Astrocyte (in vitro differentiated cells and primary cell): Measurements from ENCODE around the gene ENOSF1. TPM values are rescaled to one million over a fixed set of nuclear protein-coding genes. Genes with fewer than 3 reads are reported as not detected.

Source experiments
- DNase-seq: peaks from one replicate; pipeline ENCODE4 v3.0.0-alpha.2; 2010; ENCODE audit warnings: low read depth
- FAIRE-seq: peaks from 2 replicates; lab custom pipeline; 2011; peaks lifted over from hg19 to GRCh38; lab: Jason Lieb, UNC
- H2AFZ ChIP-seq: 2 replicates; pipeline ENCODE4 v1.6.0; 2012; ENCODE audit warnings: low read depth, low read length, inconsistent platforms
- H3K27ac ChIP-seq: 2 replicates; pipeline ENCODE4 v1.5.1; 2011; ENCODE audit warnings: low read depth, low read length, inconsistent platforms
- H3K27me3 ChIP-seq: 2 replicates; pipeline ENCODE4 v1.6.0; 2011; ENCODE audit warnings: low read length, inconsistent platforms; ENCODE audit not compliant: insufficient read depth
- H3K36me3 ChIP-seq: 2 replicates; pipeline ENCODE4 v1.5.1; 2011; ENCODE audit warnings: low read length, inconsistent platforms; ENCODE audit not compliant: insufficient read depth
- H3K4me1 ChIP-seq: 2 replicates; pipeline ENCODE4 v1.5.1; 2011; ENCODE audit warnings: low read length, inconsistent platforms; ENCODE audit not compliant: insufficient read depth
- H3K4me2 ChIP-seq: 2 replicates; pipeline ENCODE4 v1.6.0; 2012; ENCODE audit warnings: low read length, inconsistent platforms
- H3K4me3 ChIP-seq: 2 replicates; pipeline ENCODE4 v1.5.1; 2011; ENCODE audit warnings: low read depth, mild to moderate bottlenecking, low read length, inconsistent platforms; ENCODE audit not compliant: insufficient read depth
- H3K79me2 ChIP-seq: 2 replicates; pipeline ENCODE4 v1.6.0; 2012; ENCODE audit warnings: mild to moderate bottlenecking, low read length, inconsistent platforms; ENCODE audit not compliant: insufficient read depth
- H3K9ac ChIP-seq: 2 replicates; pipeline ENCODE4 v1.6.0; 2012; ENCODE audit warnings: mild to moderate bottlenecking, low read length, inconsistent platforms
- H3K9me3 ChIP-seq: 2 replicates; pipeline ENCODE4 v1.5.1; 2012; ENCODE audit warnings: low read depth, mild to moderate bottlenecking, low read length, inconsistent platforms; ENCODE audit not compliant: insufficient read depth
- H4K20me1 ChIP-seq: 2 replicates; pipeline ENCODE4 v1.6.0; 2012; ENCODE audit warnings: low read length, inconsistent platforms; ENCODE audit not compliant: insufficient read depth
- H3K27ac Mint-ChIP-seq: one replicate; pipeline ENCODE4 v1.8.0; 2021; ENCODE audit warnings: mild to moderate bottlenecking, mixed read lengths; ENCODE audit not compliant: unreplicated experiment
- H3K27me3 Mint-ChIP-seq: one replicate; pipeline ENCODE4 v1.8.0; 2021; ENCODE audit warnings: low read depth, mixed read lengths; ENCODE audit not compliant: unreplicated experiment
- H3K36me3 Mint-ChIP-seq: one replicate; pipeline ENCODE4 v1.8.0; 2021; ENCODE audit warnings: low read depth, mixed read lengths; ENCODE audit not compliant: unreplicated experiment
- H3K4me1 Mint-ChIP-seq: one replicate; pipeline ENCODE4 v1.8.0; 2021; ENCODE audit warnings: low read depth, mixed read lengths; ENCODE audit not compliant: unreplicated experiment
- H3K4me3 Mint-ChIP-seq: one replicate; pipeline ENCODE4 v1.8.0; 2021; ENCODE audit warnings: mild to moderate bottlenecking, moderate library complexity, mixed read lengths; ENCODE audit not compliant: unreplicated experiment
- H3K9me3 Mint-ChIP-seq: one replicate; pipeline ENCODE4 v1.8.0; 2021; ENCODE audit warnings: mild to moderate bottlenecking, mixed read lengths; ENCODE audit not compliant: unreplicated experiment
- EZH2 ChIP-seq: IDR thresholded peaks from 2 replicates; pipeline ENCODE4 v1.6.1; 2012; ENCODE audit warnings: mild to moderate bottlenecking, low read length, inconsistent platforms; ENCODE audit not compliant: insufficient read depth
- total RNA-seq: library from RNA; stranded (reverse); gene quantifications from 2 replicates; pipeline ENCODE4 v1.2.1, GENCODE V29; 2021
- TF ChIP-seq, protein P1 (sequence below): IDR thresholded peaks from 2 replicates; pipeline ENCODE4 v1.5.1; 2011; ENCODE audit warnings: low read depth, mild to moderate bottlenecking, inconsistent platforms, low read length, moderate library complexity; ENCODE audit not compliant: insufficient read depth

ENOSF1 gene
- total RNA-seq, 1 donor from 2014 or later = 14.4 TPM

DNA sequence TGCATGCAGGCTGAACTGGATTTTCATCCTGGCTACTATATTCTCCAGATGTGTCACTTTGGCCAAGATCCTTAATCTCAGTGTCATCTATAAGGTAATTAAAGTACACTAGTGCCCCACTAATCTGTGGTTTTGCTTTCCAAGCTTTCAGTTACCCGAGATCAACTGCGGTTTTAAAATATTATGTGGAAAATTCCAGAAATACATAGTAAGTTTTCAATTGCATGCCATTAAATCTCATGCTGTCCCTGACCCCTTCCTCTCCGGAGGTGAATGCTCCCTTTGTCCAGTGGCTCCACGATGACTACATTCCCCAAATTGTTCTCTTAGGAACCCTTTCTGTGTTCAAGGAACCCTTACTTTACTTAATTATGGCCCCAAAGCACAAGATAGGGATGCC lies 60.3 kb downstream of the ENOSF1 start:
- H3K27me3 Mint-ChIP-seq = no peaks in the 10 kb centered on the region
- Histone ChIP-seq H3K27me3 (no peaks in the 10 kb centered on the region), H3K36me3 (no peaks in the 10 kb centered on the region), H3K9me3 (no peaks in the 10 kb centered on the region), H3K27ac (no peak overlapping the region), H3K79me2 (no peaks in the 10 kb centered on the region), H3K4me1 (no peaks in the 10 kb centered on the region), H3K4me2 (no peak overlapping the region), H2AFZ (no peak overlapping the region), H3K4me3 (no peak overlapping the region), H3K9ac (no peak overlapping the region), H4K20me1 (no peaks in the 10 kb centered on the region)
- peaks cover 4% of the 10 kb centered on the region for H3K36me3 Mint-ChIP-seq
- H3K27ac Mint-ChIP-seq = no peak overlapping the region
- H3K4me1 Mint-ChIP-seq = no peaks in the 10 kb centered on the region
- peaks cover 1% of the 10 kb centered on the region for H3K9me3 Mint-ChIP-seq
- DNase-seq (no peak), FAIRE-seq (no peak)
- no peak for TF ChIP-seq EZH2
- TF ChIP-seq, protein P1, sequence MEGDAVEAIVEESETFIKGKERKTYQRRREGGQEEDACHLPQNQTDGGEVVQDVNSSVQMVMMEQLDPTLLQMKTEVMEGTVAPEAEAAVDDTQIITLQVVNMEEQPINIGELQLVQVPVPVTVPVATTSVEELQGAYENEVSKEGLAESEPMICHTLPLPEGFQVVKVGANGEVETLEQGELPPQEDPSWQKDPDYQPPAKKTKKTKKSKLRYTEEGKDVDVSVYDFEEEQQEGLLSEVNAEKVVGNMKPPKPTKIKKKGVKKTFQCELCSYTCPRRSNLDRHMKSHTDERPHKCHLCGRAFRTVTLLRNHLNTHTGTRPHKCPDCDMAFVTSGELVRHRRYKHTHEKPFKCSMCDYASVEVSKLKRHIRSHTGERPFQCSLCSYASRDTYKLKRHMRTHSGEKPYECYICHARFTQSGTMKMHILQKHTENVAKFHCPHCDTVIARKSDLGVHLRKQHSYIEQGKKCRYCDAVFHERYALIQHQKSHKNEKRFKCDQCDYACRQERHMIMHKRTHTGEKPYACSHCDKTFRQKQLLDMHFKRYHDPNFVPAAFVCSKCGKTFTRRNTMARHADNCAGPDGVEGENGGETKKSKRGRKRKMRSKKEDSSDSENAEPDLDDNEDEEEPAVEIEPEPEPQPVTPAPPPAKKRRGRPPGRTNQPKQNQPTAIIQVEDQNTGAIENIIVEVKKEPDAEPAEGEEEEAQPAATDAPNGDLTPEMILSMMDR = no peak
- H3K4me3 Mint-ChIP-seq = no peak overlapping the region

DNA sequence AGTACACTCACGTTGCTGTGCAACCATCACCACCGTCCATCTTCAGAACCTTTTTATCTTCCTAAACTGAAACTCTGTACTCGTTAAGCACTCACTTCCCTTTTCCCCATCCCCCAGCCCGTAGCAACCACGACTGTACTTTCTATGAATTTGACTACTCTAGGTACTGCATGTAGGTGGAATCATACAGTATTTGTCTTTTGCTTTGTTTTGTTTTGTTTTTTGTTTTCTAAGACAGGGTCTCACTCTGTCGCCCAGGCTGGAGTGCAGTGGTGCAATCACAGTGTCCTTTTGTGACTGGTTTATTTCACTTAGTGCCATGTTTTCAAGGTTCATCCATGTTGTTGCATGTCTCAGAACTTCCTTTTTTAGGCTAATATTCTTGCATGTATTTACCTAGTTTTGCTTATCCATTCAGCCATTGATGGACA lies 62.0 kb downstream of the ENOSF1 start:
- no peaks in the 10 kb centered on the region for H3K4me1 Mint-ChIP-seq
- no peaks in the 10 kb centered on the region for H3K79me2 ChIP-seq
- H3K36me3 ChIP-seq = no peaks in the 10 kb centered on the region
- peaks cover 1% of the 10 kb centered on the region for H3K9me3 Mint-ChIP-seq
- H4K20me1 ChIP-seq = no peaks in the 10 kb centered on the region
- no peak overlapping the region for H3K4me2 ChIP-seq
- H3K27me3 Mint-ChIP-seq = no peaks in the 10 kb centered on the region
- peaks cover under 1% of the 10 kb centered on the region for H3K36me3 Mint-ChIP-seq
- H3K4me1 ChIP-seq = no peaks in the 10 kb centered on the region
- DNase-seq (no peak), FAIRE-seq (no peak)
- H3K9ac ChIP-seq = no peak overlapping the region
- H3K4me3 Mint-ChIP-seq = no peak overlapping the region
- no peaks in the 10 kb centered on the region for H3K9me3 ChIP-seq
- no peak overlapping the region for H3K27ac ChIP-seq
- TF ChIP-seq, protein P1 = no peak
- TF ChIP-seq EZH2 = no peak
- no peak overlapping the region for H3K4me3 ChIP-seq
- H3K27me3 ChIP-seq = no peaks in the 10 kb centered on the region
- no peak overlapping the region for H2AFZ ChIP-seq
- no peak overlapping the region for H3K27ac Mint-ChIP-seq

DNA sequence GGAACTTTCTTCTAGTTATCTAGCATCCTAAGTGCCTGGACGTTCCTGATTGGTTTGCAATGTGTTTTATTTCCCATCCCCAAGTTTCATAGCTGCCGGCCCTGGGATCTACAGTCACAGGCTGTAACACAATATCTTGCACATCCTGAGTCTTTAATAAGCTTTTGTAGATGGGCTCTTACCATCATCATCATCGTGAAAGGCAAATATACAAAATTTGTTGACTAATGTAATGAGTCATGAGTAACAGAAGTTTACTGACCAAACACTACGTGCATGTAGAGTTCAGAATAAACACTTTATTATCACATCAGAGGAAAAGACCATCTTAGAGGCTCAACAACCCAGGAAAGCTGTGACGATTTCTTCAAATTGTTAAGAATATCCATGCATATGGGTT lies 63.1 kb downstream of the ENOSF1 start:
- H3K27ac ChIP-seq = no peak overlapping the region
- FAIRE-seq = no peak
- no peak overlapping the region for H3K4me3 ChIP-seq
- no peak overlapping the region for H2AFZ ChIP-seq
- H3K27me3 ChIP-seq = peaks cover 3% of the 10 kb centered on the region
- no peaks in the 10 kb centered on the region for H3K27me3 Mint-ChIP-seq
- no peaks in the 10 kb centered on the region for H3K36me3 ChIP-seq
- no peaks in the 10 kb centered on the region for H4K20me1 ChIP-seq
- H3K9me3 ChIP-seq = no peaks in the 10 kb centered on the region
- H3K27ac Mint-ChIP-seq = no peak overlapping the region
- no peaks in the 10 kb centered on the region for H3K36me3 Mint-ChIP-seq
- H3K9ac ChIP-seq = no peak overlapping the region
- no peak overlapping the region for H3K4me2 ChIP-seq
- TF ChIP-seq, protein P1 = no peak
- TF ChIP-seq EZH2 = no peak
- H3K79me2 ChIP-seq = no peaks in the 10 kb centered on the region
- no peak overlapping the region for H3K4me3 Mint-ChIP-seq
- H3K4me1 Mint-ChIP-seq = peaks cover under 1% of the 10 kb centered on the region
- no peak for DNase-seq
- H3K9me3 Mint-ChIP-seq = peaks cover 1% of the 10 kb centered on the region
- H3K4me1 ChIP-seq = no peaks in the 10 kb centered on the region
